NOMO-1 (cell line): Measurements from ENCODE around the gene RBL1.
"Not testable (repeated sequence)": the region's sequence is repeated elsewhere in the genome, so short reads cannot be mapped to it uniquely, and the experiment has no call there.

Source experiments
- DNase-seq, 2 experiments: peaks; one replicate each; lab custom pipeline; 2025; ENCODE audit not compliant: unreplicated experiment in 2 of 2; lab: John Stamatoyannopoulos, UW

RBL1 gene

DNA sequence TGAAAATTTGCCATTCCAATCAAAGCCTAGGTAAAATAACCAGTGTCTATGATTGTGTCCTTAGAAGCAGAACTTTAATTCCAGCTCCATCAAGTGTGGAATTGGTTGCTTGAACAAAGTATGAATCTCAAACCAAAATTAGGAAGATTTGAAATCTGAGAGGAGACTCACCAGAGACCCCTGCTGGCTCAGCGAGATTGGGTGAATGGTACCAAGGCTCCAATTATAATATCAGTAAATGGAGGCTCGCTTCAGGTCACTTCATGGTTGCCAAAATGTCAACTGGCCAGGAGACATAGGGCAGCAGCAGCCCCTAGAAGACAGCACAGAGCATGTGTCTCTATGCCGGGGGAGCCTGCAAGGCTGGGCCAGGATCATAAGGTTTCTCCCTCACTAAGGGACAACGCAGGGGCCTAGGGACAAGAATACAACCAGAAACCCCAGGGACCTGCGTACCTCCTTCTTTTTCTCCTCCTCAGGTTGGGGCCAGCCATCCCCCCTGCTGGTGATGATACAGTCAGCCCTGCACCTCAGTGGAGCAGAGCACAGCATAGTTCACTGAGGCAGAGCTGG is 14.0 kb downstream of the RBL1 start:
- no peak for DNase-seq

DNA sequence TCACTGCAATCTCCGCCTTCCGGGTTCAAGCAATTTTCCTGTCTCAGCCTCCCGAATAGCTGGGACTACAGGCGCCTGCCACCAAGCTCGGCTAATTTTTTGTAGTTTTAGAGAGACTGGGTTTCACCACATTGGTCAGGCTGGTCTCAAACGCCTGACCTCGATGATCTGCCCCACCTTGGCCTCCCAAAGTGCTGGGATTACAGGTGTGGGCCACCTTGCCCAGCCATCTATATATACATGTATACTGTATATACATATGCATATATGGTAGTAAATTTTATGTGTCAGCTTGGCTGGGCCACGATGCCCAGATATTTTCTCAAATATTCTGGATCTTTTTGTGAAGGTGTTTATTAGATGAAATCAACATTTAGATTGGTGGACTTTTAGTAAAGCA is 18.8 kb downstream of the RBL1 start:
- no peak for DNase-seq

DNA sequence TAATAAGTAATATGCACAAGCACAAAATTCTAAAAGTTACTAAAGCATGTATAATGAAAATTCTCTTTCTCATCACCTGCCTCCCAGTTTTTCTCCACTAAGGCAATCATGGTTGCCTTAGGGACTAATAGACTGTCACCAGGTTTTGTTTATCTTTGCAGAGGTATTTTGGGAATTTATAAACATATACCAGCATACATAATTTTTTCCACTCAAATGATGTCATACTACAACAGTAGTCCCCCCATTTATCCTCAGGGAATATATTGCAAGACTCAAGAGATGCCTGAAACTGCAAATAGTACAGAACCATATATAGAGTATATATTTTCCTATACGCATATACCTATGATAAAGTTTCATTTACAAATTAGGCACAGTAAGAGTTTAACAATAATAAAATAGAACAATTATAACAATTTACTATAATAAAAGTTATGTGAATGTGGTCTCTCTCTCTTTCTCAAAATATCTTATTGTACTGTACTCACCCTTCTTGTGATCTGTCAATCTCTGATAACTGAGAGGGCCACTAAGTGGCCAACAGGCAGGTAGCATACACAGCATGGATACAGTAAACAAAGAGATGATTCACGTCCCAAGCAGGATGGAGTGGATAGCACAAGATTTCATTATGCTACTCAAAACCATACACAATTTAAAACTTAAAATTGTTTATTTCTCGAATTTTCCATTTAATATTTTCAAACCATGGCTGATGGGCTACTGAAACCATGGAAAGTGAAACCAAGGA is 19.7 kb downstream of the RBL1 start:
- DNase-seq, result no peak

DNA sequence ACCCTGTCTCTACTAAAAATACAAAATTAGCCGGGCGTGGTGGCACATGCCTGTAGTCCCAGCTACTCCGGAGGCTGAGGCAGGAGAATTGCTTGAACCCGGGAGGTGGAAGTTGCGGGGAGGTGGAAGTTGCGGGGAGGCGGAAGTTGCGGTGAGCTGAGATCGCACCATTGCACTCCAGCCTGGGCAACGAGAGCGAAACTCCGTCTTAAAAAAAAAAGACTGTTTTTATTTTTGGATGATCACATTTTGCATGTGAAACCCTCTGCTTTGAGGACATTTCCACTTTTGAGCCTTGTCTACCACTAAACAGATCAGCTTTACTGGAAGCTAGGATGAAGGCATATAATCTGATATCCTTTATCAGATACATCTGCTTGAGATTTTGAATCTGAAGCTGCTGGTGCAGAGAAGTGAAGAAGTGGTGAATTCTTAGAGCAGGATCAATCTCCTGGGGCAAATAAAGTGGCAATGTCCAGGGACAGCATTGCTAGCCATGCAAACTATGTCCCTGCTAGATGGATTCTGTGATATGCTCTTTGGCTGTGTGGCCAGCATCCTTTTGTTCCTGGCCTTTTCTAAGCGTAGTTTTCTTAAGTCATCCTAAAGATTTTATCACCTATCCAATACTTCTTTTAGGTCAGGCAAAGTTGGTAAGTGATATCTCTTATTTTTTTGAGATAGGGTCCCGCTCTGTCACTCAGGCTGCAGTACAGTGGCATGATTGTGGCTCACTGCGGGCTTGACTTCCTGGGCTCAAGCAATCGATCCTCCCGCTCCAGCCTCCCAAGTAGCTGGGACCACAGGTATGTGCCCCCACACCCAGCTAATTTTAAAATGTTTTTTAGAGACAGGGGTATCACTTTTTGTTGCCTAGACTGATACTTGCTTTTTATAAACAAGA is 23.3 kb downstream of the RBL1 start:
- DNase-seq, result no peak

DNA sequence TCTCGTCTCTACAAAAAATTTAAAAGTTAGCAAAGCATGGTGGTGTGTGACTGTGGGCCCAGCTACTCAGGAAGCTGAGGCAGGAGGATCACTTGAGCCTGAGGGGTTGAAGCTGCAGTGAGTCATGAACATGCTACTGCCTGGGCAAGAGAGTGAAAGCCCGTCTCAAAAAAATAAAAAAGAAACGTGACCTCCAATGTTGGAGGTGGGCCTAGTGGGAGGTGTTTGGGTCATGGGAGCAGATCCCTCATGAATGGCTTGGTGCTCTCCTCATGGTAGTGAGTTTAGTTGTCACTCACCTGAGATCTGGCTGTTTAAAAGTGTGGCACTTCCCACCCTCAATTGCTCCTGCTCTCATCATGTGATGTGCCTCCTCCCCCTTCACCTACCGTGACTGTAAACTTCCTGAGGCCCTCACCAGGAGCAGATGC is 24.3 kb downstream of the RBL1 start:
- no peak for DNase-seq

DNA sequence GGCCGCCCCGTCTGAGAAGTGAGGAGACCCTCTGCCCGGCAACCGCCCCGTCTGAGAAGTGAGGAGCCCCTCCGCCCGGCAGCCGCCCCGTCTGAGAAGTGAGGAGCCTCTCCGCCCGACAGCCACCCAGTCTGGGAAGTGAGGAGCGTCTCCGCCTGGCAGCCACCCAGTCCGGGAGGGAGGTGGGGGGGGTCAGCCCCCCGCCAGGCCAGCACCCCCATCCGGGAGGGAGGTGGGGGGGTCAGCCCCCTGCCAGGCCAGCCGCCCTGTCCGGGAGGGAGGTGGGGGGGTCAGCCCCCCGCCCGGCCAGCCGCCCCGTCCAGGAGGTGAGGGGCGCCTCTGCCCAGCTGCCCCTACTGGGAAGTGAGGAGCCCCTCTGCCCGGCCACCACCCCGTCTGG is 26.2 kb downstream of the RBL1 start:
- not testable (repeated sequence) for DNase-seq

DNA sequence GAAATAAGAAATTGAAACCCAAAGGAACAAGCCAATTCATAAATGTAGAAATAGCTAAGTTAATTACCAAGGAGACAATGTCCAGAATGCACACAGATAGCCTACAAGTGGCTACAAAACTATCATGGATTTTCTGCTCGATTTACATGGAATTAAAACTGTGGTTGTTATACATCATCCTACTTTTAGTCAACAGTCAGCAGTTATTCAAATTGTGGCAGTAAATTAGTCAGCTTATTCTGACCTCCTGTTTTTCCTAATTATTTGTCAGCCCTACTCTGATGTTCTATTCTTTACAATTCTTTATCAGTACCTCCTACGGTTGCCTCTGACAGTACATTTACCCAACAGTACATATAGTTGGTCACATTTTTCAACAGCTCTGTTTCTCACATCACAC is 29.6 kb downstream of the RBL1 start:
- no peak for DNase-seq

DNA sequence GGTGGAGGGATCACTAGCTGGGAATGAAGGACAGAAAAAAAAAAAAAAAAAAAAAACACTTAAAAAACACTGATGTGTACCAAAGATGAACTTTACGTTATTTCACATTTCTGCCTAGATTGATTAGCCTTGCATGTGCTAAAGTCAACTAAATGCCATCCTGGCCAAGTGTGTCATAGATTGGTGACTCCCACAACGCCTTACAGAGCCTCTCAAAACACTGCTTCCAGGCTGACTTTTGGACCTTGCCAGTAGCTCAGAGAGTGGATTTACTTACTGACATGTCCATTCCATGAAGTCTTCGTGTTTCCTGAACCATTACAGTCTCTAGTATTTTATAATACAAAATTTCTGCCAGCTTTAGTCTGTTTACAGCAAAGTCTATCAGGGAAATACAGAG is 40.5 kb downstream of the RBL1 start:
- no peak for DNase-seq

DNA sequence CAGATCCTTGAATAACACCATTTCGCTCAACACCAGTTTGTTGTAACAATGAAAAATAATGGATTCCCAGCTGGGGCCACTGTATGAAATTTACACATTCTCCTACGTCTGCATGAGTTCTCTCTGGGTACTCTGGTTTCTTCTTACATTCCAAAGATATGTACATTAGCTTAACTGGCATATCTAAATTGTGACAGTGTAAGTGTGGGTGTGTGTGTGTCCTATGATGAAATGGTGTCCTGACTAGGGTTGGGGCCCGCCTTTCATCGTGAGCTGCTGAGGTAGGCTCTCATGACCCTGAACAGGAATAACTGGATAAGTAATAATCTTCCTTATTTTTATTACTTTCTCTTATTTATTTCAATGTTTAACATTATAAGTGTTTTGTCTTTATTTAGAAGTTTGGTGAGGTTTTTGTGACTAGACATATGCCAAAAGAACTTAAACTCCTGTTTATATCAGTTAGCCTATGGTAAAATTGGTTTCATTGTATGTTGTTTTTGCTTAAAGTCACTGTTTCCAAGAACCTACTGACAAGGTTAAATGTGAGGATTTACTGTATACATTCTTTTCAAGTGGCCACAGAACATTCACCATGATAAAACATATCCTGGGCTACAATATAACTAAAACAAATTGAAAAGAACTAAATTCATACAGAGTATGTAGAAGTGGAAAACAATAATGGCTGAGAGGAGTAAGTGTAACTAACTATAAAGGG is 42.4 kb downstream of the RBL1 start:
- no peak for DNase-seq

DNA sequence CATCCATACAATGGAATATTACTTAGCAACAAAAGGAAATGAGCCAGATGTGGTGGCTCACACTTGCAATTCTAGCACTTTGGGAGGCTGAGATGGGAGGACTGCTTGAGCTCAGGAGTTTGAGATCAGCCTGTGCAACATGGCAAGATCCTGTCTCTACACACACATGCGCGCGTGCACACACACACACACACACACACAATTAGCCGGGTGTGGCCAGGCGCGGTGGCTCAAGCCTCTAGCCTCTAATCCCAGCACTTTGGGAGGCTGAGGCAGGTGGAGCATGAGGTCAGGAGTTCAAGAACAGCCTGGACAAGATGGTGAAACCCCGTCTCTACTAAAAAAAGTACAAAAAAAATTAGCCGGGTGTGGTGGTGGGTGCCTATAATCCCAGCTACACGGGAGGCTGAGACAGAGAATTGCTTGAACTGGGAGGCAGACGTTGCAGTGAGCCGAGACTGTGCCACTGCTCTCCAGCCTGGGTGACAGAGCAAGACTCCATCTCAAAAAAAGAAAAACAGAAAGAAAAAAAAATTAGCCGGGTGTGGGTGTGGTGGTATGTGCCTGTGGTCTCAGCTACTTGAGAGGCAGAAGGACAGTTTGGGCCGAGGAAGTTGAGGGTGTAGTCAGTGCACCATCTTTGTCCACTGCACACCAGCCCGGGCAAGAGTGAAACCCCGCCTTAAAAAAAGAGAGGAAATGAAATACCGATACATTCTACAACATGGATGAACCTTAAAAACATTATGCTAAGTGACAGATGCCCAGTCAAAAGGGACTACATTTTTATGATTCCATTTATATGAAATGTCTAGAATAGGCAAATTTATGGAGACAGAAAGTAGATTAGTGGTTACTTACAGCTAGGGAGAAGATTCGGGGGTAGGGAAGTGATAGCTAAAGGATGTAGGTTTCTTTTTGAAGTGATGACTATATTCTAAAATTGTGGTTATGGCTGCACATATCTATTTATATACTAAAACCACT is 52.5 kb downstream of the RBL1 start:
- DNase-seq, result peak in 1 of 2 experiments; percentile 42

DNA sequence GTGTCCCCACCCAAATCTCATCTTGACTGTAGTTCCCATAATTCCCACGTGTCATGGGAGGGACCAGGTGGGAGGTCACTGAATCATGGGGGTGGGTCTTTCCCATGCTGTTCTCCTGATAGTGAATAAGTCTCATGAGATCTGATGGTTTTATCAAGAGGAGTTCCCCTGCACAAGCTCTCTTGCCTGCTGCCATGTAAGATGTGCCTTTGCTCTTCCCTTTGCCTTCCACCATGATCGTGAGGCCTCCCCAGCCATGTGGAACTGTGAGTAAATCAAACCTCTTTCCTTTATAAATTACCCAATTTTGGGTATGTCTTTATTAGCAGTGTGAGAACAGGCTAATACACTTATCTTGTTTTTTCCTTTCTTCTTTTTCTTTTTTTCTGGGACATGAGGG is 56.4 kb downstream of the RBL1 start:
- not testable (repeated sequence) for DNase-seq

DNA sequence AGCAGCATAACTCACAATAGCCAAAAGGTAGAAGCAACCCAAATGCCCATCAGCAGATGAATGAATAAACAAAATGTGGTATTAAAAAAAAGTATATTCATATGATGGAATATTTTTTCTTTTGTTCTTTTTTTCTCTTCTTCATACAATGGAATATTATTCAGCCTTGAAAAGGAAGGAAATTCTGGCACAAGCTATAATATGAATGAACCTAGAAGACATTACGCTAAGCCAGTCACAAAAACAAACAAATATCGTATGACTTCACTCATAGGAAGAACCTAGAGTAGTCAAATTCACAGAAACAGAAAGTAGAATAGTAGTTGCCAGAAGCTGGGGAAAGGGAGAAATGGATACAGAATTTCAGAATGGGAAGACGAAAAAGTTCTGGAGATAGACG is 63.7 kb downstream of the RBL1 start:
- DNase-seq, result no peak

DNA sequence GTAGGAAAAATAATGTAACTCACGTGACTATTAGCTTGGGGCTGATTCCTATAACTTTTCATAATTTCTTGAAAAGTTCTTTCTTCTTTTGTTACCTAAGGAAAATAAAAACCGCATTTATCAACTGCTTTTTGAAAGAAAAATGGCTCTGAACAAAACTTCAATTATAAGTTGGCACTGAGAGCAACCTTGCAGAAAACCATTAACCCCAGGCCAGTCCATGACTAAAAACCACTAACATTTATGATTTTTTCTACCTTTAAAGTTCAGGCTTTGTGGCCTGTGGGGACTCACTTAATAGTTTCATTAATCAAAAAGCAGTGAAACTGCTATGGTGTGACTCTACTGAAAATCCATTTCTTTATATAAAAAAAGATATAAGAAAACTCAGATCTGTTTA is 75.2 kb downstream of the RBL1 start:
- no peak for DNase-seq

DNA sequence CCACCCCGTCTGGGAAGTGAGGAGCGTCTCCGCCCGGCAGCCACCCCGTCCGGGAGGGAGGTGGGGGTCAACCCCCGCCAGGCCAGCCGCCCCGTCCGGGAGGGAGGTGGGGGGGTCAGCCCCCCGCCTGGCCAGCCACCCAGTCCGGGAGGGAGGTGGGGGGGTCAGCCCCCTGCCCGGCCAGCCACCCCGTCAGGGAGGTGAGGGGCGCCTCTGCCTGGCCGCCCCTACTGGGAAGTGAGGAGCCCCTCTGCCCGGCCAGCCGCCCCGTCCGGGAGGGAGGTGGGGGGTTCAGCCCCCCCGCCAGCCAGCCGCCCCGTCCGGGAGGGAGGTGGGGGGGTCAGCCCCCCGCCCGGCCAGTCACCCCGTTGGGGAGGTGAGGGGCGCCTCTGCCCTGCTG is 83.2 kb downstream of the RBL1 start:
- not testable (repeated sequence) for DNase-seq

DNA sequence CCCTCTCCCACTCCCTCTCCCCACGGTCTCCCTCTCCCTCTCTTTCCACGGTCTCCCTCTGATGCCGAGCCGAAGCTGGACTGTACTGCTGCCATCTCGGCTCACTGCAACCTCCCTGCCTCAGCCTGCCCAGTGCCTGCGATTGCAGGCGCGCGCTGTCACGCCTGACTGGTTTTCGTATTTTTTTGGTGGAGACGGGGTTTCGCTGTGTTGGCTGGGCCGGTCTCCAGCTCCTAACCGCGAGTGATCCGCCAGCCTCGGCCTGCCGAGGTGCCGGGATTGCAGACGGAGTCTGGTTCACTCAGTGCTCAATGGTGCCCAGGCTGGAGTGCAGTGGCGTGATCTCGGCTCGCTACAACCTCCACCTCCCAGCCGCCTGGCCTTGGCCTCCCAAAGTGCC is 83.9 kb downstream of the RBL1 start:
- not testable (repeated sequence) for DNase-seq

DNA sequence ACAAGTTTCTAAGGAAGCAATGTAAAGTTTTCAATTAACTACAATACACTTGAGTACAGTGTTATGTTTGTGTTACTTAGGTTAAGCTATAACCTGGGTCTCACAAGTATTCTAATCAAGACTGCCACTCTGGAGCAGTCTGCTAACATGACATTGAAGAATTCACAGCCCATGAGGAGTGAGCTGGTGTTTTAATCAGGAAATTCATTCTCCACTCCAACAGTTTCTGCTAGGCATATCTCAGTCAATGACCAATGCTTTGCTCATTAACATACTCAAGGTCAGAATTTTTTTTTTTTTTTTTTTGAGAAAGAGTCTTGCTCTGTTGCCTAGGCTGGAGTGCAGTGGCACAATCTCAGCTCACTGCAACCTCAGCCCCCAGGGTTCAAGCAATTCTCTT is 84.7 kb downstream of the RBL1 start:
- DNase-seq, result no peak

DNA sequence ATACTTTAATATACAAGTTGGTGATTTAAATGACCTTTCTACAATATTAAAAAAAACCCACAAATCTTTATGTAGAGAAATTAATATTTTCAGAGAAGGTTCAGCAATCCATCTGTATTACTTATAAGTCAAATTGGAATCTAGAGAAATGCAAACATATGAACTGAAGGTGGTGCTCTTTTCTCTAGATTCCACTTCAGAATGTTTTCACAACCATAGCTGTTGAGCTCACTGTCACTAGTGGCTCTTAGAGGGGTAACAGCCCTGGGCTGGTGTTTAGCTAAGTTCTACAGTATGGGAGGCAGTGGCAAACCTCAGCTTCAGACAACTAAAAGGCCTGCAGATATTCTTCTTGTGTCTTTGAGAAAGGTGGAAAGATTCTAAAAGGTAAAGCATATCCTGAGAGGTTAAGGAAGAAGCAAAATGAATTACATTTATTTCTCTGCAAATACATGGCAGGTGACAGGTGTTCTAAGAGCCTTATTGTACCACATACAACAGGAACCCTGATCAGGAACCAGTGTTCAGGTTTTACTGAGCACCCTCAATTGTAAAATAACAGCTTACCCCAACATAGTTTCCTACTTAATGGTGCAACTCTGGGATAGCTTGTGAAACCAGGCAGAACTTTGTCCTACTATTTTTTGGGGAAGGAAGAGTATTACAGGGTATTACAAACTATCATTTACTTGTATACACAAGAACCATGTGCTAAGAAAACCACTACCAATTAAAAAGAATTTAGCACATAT is 87.7 kb downstream of the RBL1 start:
- DNase-seq, result peak; percentile 46 to 81

DNA sequence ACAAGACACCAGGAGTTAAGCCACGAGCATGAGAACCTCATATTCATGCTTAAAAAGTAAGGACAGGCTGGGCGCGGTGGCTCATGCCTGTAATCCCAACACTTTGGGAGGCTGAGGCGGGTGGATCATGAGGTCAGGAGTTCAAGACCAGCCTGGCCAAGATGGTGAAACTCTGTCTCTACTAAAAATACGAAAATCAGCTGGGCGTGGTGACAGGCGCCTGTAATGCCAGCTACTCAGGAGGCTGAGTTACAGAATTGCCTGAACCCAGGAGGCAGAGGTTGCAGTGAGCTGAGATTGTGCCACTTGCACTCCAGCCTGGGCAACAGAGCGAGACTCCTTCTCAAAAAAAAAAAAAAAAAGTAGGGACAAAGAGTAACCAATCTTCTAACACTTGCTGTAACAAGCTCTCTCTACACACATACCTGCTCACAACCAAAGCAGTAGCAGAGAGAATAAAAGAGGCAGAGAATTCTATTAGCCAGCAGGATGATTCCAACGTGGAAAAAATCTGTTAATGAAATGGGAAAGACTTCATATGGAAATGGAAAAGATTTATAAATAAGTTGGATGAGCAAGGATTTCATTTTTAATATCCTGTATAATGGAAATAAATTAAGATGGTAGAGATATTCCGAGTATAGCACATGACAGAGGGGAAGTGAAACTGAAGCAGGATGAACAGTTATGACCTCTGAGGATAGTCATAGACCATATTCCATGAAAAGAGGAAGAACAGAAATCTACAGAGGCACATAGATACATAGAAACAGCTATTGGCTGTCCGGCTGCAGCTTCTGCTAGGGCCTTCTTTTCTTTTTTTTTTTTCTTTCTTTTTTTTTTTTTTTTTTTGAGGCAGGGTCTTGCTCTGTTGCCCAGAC is 90.5 kb downstream of the RBL1 start:
- DNase-seq, result peak; percentile 81 to 98
